ENCODE data around the gene TAS2R43.
"Not testable (repeated sequence)": the region's sequence is repeated elsewhere in the genome, so short reads cannot be mapped to it uniquely, and the experiment has no call there.

DNA sequence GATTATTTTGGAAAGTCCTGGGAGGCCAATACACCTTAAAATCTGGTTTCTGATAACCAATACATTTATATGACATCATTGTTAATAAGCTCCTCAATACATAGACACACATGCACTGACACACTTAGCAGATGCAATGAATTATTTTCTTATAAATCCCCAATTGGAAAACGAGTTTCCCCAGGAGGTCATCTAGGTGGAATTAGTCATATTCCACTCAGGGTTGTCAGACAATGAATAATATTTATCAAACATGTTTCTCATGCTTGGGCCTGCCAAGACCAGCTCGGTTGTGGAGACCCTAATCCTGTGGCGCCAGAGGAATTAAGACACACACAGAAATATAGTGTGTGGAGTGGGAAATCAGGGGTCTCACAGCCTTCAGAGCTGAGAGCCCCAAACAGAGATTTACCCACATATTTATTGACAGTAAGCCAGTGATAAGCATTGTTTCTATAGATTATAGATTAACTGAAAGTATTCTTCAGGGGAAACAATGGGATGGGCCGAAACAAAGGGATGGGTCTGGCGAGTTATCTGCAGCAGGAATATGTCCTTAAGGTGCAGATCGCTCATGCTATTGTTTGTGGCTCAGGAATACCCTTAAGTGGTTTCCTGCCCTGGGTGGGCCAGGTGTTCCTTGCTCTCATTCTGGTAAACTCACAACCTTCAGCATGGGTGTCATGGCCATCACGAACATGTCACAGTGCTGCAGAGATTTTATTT lies 42.1 kb downstream of the TAS2R43 start:
- TF ChIP-seq, protein P1, sequence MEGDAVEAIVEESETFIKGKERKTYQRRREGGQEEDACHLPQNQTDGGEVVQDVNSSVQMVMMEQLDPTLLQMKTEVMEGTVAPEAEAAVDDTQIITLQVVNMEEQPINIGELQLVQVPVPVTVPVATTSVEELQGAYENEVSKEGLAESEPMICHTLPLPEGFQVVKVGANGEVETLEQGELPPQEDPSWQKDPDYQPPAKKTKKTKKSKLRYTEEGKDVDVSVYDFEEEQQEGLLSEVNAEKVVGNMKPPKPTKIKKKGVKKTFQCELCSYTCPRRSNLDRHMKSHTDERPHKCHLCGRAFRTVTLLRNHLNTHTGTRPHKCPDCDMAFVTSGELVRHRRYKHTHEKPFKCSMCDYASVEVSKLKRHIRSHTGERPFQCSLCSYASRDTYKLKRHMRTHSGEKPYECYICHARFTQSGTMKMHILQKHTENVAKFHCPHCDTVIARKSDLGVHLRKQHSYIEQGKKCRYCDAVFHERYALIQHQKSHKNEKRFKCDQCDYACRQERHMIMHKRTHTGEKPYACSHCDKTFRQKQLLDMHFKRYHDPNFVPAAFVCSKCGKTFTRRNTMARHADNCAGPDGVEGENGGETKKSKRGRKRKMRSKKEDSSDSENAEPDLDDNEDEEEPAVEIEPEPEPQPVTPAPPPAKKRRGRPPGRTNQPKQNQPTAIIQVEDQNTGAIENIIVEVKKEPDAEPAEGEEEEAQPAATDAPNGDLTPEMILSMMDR (IDR thresholded peaks at IDR 0.05): not testable (repeated sequence)
- not testable (repeated sequence) for TF ChIP-seq POLR2A, POLR2AphosphoS5 (IDR thresholded peaks at IDR 0.05)

Measured in breast epithelium (tissue), 3 donors.